ENCODE results near the gene ADD3.
A peak's percentile ranks its signal among the peaks of the same experiment; 100 is the strongest.

The ADD3 gene

GRCh38 chr10:110007701-110008517 is at the start of gene ADD3:
ADD3 (plus strand) TSS chr10:110007984; CDS start chr10:110100654, 92,670 bp downstream.
- peak; percentile 93 for DNase-seq (ENCODE audit: low read depth)

GRCh38 chr10:109958059-109958458 is 49.7 kb upstream of the ADD3 start:
- DNase-seq (ENCODE audit: low read depth): no peak

GRCh38 chr10:109959259-109960145 is 48.3 kb upstream of the ADD3 start:
- DNase-seq (ENCODE audit: low read depth): peak; percentile 32

- DNase-seq (ENCODE audit: low read depth): no peak
Measured at GRCh38 chr10:109960682-109961081, 47.1 kb upstream of the ADD3 start.

GRCh38 chr10:109961174-109962001 is 46.4 kb upstream of the ADD3 start:
- DNase-seq (ENCODE audit: low read depth): peak; percentile 27

GRCh38 chr10:109962247-109962646 is 45.5 kb upstream of the ADD3 start:
- peak; percentile 26 for DNase-seq (ENCODE audit: low read depth)

GRCh38 chr10:109963439-109963838 is 44.3 kb upstream of the ADD3 start:
- peak; percentile 95 for DNase-seq (ENCODE audit: low read depth)

- DNase-seq (ENCODE audit: low read depth): no peak
Measured at GRCh38 chr10:109964318-109964717, 43.5 kb upstream of the ADD3 start.

GRCh38 chr10:109966961-109967738 is 40.6 kb upstream of the ADD3 start:
- DNase-seq (ENCODE audit: low read depth): peak; percentile 71

- DNase-seq (ENCODE audit: low read depth): no peak
Measured at GRCh38 chr10:109967739-109968088, 40.1 kb upstream of the ADD3 start.

GRCh38 chr10:109968953-109969759 is 38.6 kb upstream of the ADD3 start:
- no peak for DNase-seq (ENCODE audit: low read depth)

- no peak for DNase-seq (ENCODE audit: low read depth)
Measured at GRCh38 chr10:109969760-109970346, 37.9 kb upstream of the ADD3 start.

GRCh38 chr10:109971634-109972033 is 36.1 kb upstream of the ADD3 start:
- DNase-seq (ENCODE audit: low read depth): no peak

GRCh38 chr10:109972372-109973001 is 35.3 kb upstream of the ADD3 start:
- DNase-seq (ENCODE audit: low read depth): no peak

GRCh38 chr10:109973326-109973829 is 34.4 kb upstream of the ADD3 start:
- DNase-seq (ENCODE audit: low read depth): no peak

GRCh38 chr10:109974504-109975191 is 33.1 kb upstream of the ADD3 start:
- peak; percentile 46 for DNase-seq (ENCODE audit: low read depth)

GRCh38 chr10:109975244-109976190 is 32.3 kb upstream of the ADD3 start:
- no peak for DNase-seq (ENCODE audit: low read depth)

- DNase-seq (ENCODE audit: low read depth): no peak
Measured at GRCh38 chr10:109976681-109977080, 31.1 kb upstream of the ADD3 start.

All from fibroblast of gingiva (primary cell).